Epidermal melanocyte (primary cell): ENCODE results near the gene KRT80.

Experiments
- DNase-seq: peaks from one replicate; pipeline ENCODE4 v3.0.0; 2011; ENCODE audit warnings: low spot score; ENCODE audit not compliant: insufficient read length

KRT80 gene

GRCh38 chr12:52229836-52230343 lies 38.1 kb upstream of the KRT80 start:
- DNase-seq, result no peak

- no peak for DNase-seq
These were observed 37.1 kb upstream of the KRT80 start for GRCh38 chr12:52228931-52229330.

- no peak for DNase-seq
These were observed 36.6 kb upstream of the KRT80 start for GRCh38 chr12:52228366-52228765.

GRCh38 chr12:52227606-52228166 lies 35.9 kb upstream of the KRT80 start:
- DNase-seq, result no peak

- DNase-seq, result no peak
These were observed 34.6 kb upstream of the KRT80 start for GRCh38 chr12:52226446-52226845.

- DNase-seq, result no peak
These were observed 33.9 kb upstream of the KRT80 start for GRCh38 chr12:52225752-52226151.

GRCh38 chr12:52224151-52224550 lies 32.3 kb upstream of the KRT80 start:
- DNase-seq, result no peak

- DNase-seq, result no peak
These were observed 31.7 kb upstream of the KRT80 start for GRCh38 chr12:52223406-52224039.

GRCh38 chr12:52222692-52223091 lies 30.9 kb upstream of the KRT80 start:
- DNase-seq, result no peak

- DNase-seq, result no peak
These were observed 30.2 kb upstream of the KRT80 start for GRCh38 chr12:52221912-52222457.

- no peak for DNase-seq
These were observed 29.4 kb upstream of the KRT80 start for GRCh38 chr12:52221070-52221781.

GRCh38 chr12:52220477-52220876 lies 28.7 kb upstream of the KRT80 start:
- DNase-seq, result no peak

- DNase-seq, result no peak
These were observed 26.2 kb upstream of the KRT80 start for GRCh38 chr12:52218001-52218400.

- no peak for DNase-seq
These were observed 25.4 kb upstream of the KRT80 start for GRCh38 chr12:52217223-52217622.

GRCh38 chr12:52216807-52217206 lies 25.0 kb upstream of the KRT80 start:
- DNase-seq, result no peak

GRCh38 chr12:52216100-52216499 lies 24.3 kb upstream of the KRT80 start:
- no peak for DNase-seq

GRCh38 chr12:52215587-52216031 lies 23.8 kb upstream of the KRT80 start:
- DNase-seq, result no peak

GRCh38 chr12:52214421-52214802 lies 22.6 kb upstream of the KRT80 start:
- DNase-seq, result no peak

GRCh38 chr12:52213564-52214420 lies 22.0 kb upstream of the KRT80 start:
- peak; percentile 74 for DNase-seq

GRCh38 chr12:52212701-52213563 lies 21.1 kb upstream of the KRT80 start:
- peak; percentile 3 for DNase-seq
